ENCODE results near the gene SNX2. TPM values are rescaled to one million over a fixed set of nuclear protein-coding genes. Genes with fewer than 3 reads are reported as not detected.
"Not testable (repeated sequence)": the region's sequence is repeated elsewhere in the genome, so short reads cannot be mapped to it uniquely, and the experiment has no call there.

Gene SNX2
- total and polyA plus RNA-seq, 4 experiments from 2014 or later, result 57.3 to 93.2 (median 72.7) TPM

- Histone ChIP-seq H3K27ac (ENCODE audit: low read depth, low read length) (no peak overlapping the region), H3K9me3 (ENCODE audit: control insufficient read depth in 1 of 2, low read length in 2 of 2) (no peaks in the 10 kb centered on the region), H3K36me3 (ENCODE audit: insufficient read depth, low read length) (no peaks in the 10 kb centered on the region), H3K4me3 (ENCODE audit: low read length in 2 of 2) (no peak overlapping the region), H3K27me3 (ENCODE audit: insufficient read depth, low read length) (no peaks in the 10 kb centered on the region), H3K4me1 (ENCODE audit: insufficient read depth, low read length) (no peaks in the 10 kb centered on the region)
- DNase-seq, result no peak
- Mint-ChIP-seq H3K9me3 (no peaks in the 10 kb centered on the region), H3K27me3 (peaks cover 5 to 8% of the 10 kb centered on the region in 2 donors), H3K36me3 (no peaks in the 10 kb centered on the region), H3K27ac (no peak overlapping the region), H3K4me1 (no peaks in the 10 kb centered on the region), H3K4me3 (no peak overlapping the region)
- intact Hi-C loops (cut with micrococcal nuclease), result no loop called here
- ChIA-PET CTCF (ENCODE audit: partially characterized antibody) (no interaction called here), POLR2A (ENCODE audit: partially characterized antibody) (no interaction called here)
Measured at GRCh38 chr5:122757285-122757684, 17.6 kb upstream of the SNX2 start.

- Histone ChIP-seq H3K36me3 (ENCODE audit: insufficient read depth, low read length) (no peaks in the 10 kb centered on the region), H3K4me1 (ENCODE audit: insufficient read depth, low read length) (no peaks in the 10 kb centered on the region), H3K9me3 (ENCODE audit: control insufficient read depth in 1 of 2, low read length in 2 of 2) (no peaks in the 10 kb centered on the region), H3K27ac (ENCODE audit: low read depth, low read length) (no peak overlapping the region), H3K27me3 (ENCODE audit: insufficient read depth, low read length) (no peaks in the 10 kb centered on the region), H3K4me3 (ENCODE audit: low read length in 2 of 2) (no peak overlapping the region)
- POLR2A ChIA-PET (ENCODE audit: partially characterized antibody), result no interaction called here
- Mint-ChIP-seq H3K36me3 (no peaks in the 10 kb centered on the region), H3K27me3 (peaks cover 3 to 5% of the 10 kb centered on the region in 2 donors), H3K4me3 (no peak overlapping the region), H3K4me1 (no peaks in the 10 kb centered on the region), H3K27ac (no peak overlapping the region), H3K9me3 (no peaks in the 10 kb centered on the region)
- intact Hi-C loops (cut with micrococcal nuclease), result no loop called here
- CTCF ChIA-PET (ENCODE audit: partially characterized antibody), result no interaction called here
- DNase-seq, result no peak
Measured at GRCh38 chr5:122759241-122760070, 15.4 kb upstream of the SNX2 start.

- ChIA-PET POLR2A (ENCODE audit: partially characterized antibody) (no interaction called here), CTCF (ENCODE audit: partially characterized antibody) (interaction anchor here (0.9 to 1.0 kb wide), 2 partner anchors 14 to 56 kb away, joined by 3 read pairs; partner anchors contain the start of gene SNX2)
- Mint-ChIP-seq H3K9me3 (no peaks in the 10 kb centered on the region), H3K36me3 (no peaks in the 10 kb centered on the region), H3K4me3 (no peak overlapping the region), H3K27ac (no peak overlapping the region), H3K4me1 (no peaks in the 10 kb centered on the region), H3K27me3 (peaks cover 3 to 5% of the 10 kb centered on the region in 2 donors)
- H3K4me1 ChIP-seq (ENCODE audit: insufficient read depth, low read length), result no peaks in the 10 kb centered on the region
- no peak overlapping the region for H3K27ac ChIP-seq (ENCODE audit: low read depth, low read length)
- H3K4me3 ChIP-seq (ENCODE audit: low read length in 2 of 2), result no peak overlapping the region
- H3K27me3 ChIP-seq (ENCODE audit: insufficient read depth, low read length), result no peaks in the 10 kb centered on the region
- H3K9me3 ChIP-seq (ENCODE audit: control insufficient read depth in 1 of 2, low read length in 2 of 2), result no peaks in the 10 kb centered on the region
- intact Hi-C loops (cut with micrococcal nuclease), result no loop called here
- DNase-seq, result no peak
- no peaks in the 10 kb centered on the region for H3K36me3 ChIP-seq (ENCODE audit: insufficient read depth, low read length)
Measured at GRCh38 chr5:122760236-122760635, 14.6 kb upstream of the SNX2 start.

DNA sequence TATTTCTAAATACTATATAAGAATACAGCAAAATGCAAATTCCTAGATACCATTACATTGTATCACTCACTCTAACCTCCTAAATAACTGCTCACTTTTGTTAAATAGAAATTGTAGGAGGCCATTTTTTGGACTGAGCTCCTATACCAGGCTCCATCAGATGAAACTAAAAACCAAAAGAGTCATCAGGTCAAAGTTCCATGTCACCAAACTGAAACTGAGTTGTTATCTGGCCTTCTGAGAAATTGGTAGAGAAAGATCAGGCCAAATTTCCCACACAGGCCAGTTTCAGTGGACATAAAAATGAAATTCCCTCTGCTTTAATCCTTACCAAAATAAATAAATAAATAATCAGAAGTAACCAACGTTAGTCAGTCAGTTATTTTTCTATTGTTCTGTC lies 13.8 kb upstream of the SNX2 start:
- no peaks in the 10 kb centered on the region for H3K27me3 ChIP-seq (ENCODE audit: insufficient read depth, low read length)
- no peak overlapping the region for H3K4me3 ChIP-seq (ENCODE audit: low read length in 2 of 2)
- intact Hi-C loops (cut with micrococcal nuclease), result no loop called here
- Mint-ChIP-seq H3K36me3 (no peaks in the 10 kb centered on the region), H3K4me3 (no peak overlapping the region), H3K9me3 (no peaks in the 10 kb centered on the region), H3K27me3 (peaks cover 3 to 5% of the 10 kb centered on the region in 2 donors), H3K27ac (no peak overlapping the region), H3K4me1 (no peaks in the 10 kb centered on the region)
- no peaks in the 10 kb centered on the region for H3K36me3 ChIP-seq (ENCODE audit: insufficient read depth, low read length)
- H3K27ac ChIP-seq (ENCODE audit: low read depth, low read length), result no peak overlapping the region
- CTCF ChIA-PET (ENCODE audit: partially characterized antibody), result interaction anchor here (0.9 to 1.0 kb wide), 2 partner anchors 13 to 57 kb away, joined by 3 read pairs; partner anchors contain the start of gene SNX2
- POLR2A ChIA-PET (ENCODE audit: partially characterized antibody), result no interaction called here
- DNase-seq, result no peak
- H3K4me1 ChIP-seq (ENCODE audit: insufficient read depth, low read length), result no peaks in the 10 kb centered on the region
- H3K9me3 ChIP-seq (ENCODE audit: control insufficient read depth in 1 of 2, low read length in 2 of 2), result no peaks in the 10 kb centered on the region

DNA sequence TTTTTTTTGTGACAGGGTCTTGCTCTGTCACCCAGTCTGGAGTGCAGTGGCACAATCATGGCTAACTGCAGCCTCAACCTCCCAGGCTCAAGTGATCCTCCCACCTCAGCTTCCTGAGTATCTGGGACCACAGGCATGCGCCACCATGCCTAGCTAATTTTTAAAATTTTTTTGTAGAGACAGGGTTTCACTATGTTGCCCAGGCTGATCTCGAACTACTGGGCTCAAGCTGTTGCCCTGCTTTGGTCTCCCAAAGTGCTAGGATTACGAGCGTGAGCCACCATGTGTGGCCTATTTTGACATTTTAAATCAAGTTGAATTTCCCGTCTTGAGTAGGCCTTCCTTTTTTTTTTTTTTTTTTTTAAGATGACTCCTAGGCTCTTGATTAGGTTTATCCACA lies 13.0 kb upstream of the SNX2 start:
- POLR2A ChIA-PET (ENCODE audit: partially characterized antibody); H3K27me3 Mint-ChIP-seq; H3K9me3 Mint-ChIP-seq; H3K4me1 Mint-ChIP-seq; H3K9me3 ChIP-seq (ENCODE audit: control insufficient read depth in 1 of 2, low read length in 2 of 2); H3K4me3 Mint-ChIP-seq; H3K4me1 ChIP-seq (ENCODE audit: insufficient read depth, low read length); CTCF ChIA-PET (ENCODE audit: partially characterized antibody); H3K27ac Mint-ChIP-seq; H3K27me3 ChIP-seq (ENCODE audit: insufficient read depth, low read length); H3K27ac ChIP-seq (ENCODE audit: low read depth, low read length); H3K36me3 ChIP-seq (ENCODE audit: insufficient read depth, low read length); H3K36me3 Mint-ChIP-seq; DNase-seq; H3K4me3 ChIP-seq (ENCODE audit: low read length in 2 of 2); intact Hi-C loops (cut with micrococcal nuclease): not testable (repeated sequence)

- H3K4me1 ChIP-seq (ENCODE audit: insufficient read depth, low read length), result no peaks in the 10 kb centered on the region
- Mint-ChIP-seq H3K9me3 (no peaks in the 10 kb centered on the region), H3K4me3 (no peak overlapping the region), H3K27ac (no peak overlapping the region), H3K4me1 (no peaks in the 10 kb centered on the region), H3K27me3 (peaks cover 0 to 3% of the 10 kb centered on the region in 2 donors), H3K36me3 (no peaks in the 10 kb centered on the region)
- CTCF ChIA-PET (ENCODE audit: partially characterized antibody), result no interaction called here
- no peak overlapping the region for H3K4me3 ChIP-seq (ENCODE audit: low read length in 2 of 2)
- intact Hi-C loops (cut with micrococcal nuclease), result no loop called here
- no peaks in the 10 kb centered on the region for H3K27me3 ChIP-seq (ENCODE audit: insufficient read depth, low read length)
- POLR2A ChIA-PET (ENCODE audit: partially characterized antibody), result no interaction called here
- no peak overlapping the region for H3K27ac ChIP-seq (ENCODE audit: low read depth, low read length)
- no peaks in the 10 kb centered on the region for H3K9me3 ChIP-seq (ENCODE audit: control insufficient read depth in 1 of 2, low read length in 2 of 2)
- DNase-seq, result no peak
- H3K36me3 ChIP-seq (ENCODE audit: insufficient read depth, low read length), result no peaks in the 10 kb centered on the region
Measured at GRCh38 chr5:122766130-122766529, 8.8 kb upstream of the SNX2 start.

- H3K27ac ChIP-seq (ENCODE audit: low read depth, low read length), result no peak overlapping the region
- peaks cover 0 to 3% of the 10 kb centered on the region in 2 donors for H3K27me3 Mint-ChIP-seq
- H3K4me3 Mint-ChIP-seq, result no peak overlapping the region
- H3K27ac Mint-ChIP-seq, result no peak overlapping the region
- intact Hi-C loops (cut with micrococcal nuclease), result no loop called here
- no peaks in the 10 kb centered on the region for H3K9me3 Mint-ChIP-seq
- ChIA-PET CTCF (ENCODE audit: partially characterized antibody) (no interaction called here), POLR2A (ENCODE audit: partially characterized antibody) (no interaction called here)
- no peak for DNase-seq
- no peaks in the 10 kb centered on the region for H3K27me3 ChIP-seq (ENCODE audit: insufficient read depth, low read length)
- H3K4me1 ChIP-seq (ENCODE audit: insufficient read depth, low read length), result no peaks in the 10 kb centered on the region
- H3K4me3 ChIP-seq (ENCODE audit: low read length in 2 of 2), result no peak overlapping the region
- peaks cover 0 to 7% of the 10 kb centered on the region in 2 donors for H3K36me3 Mint-ChIP-seq
- peaks cover 6 to 13% (median 9%) of the 10 kb centered on the region in 4 donors for H3K4me1 Mint-ChIP-seq
- H3K36me3 ChIP-seq (ENCODE audit: insufficient read depth, low read length), result no peaks in the 10 kb centered on the region
- H3K9me3 ChIP-seq (ENCODE audit: control insufficient read depth in 1 of 2, low read length in 2 of 2), result no peaks in the 10 kb centered on the region
Measured at GRCh38 chr5:122770477-122770876, 4.4 kb upstream of the SNX2 start.

All from CD4-positive, alpha-beta memory T cell (primary cell).